ENCODE measurements around the gene C3AR1.

GRCh38 chr12:8037947-8038346 is 28.2 kb downstream of the C3AR1 start:
- TF ChIP-seq POLR2A (IDR thresholded peaks at IDR 0.05): no peak
- no peak for TF ChIP-seq CTCF (IDR thresholded peaks at IDR 0.05 in 8 of 11, conservative IDR thresholded peaks at IDR 0.05 in 3 of 11)
- no peak for TF ChIP-seq POLR2AphosphoS5 (IDR thresholded peaks at IDR 0.05)

Data from spleen (tissue), 7 donors.